CD14-positive monocyte (primary cell): ENCODE data around the gene MAPRE3. TPM values are rescaled to one million over a fixed set of nuclear protein-coding genes. Genes with fewer than 3 reads are reported as not detected.

Source experiments
- DNase-seq, 3 donors: peaks; one replicate each; pipeline ENCODE4 v3.0.0-alpha.2; 2011 to 2022
- H2AFZ ChIP-seq: 2 replicates; pipeline ENCODE4 v1.6.0; 2012; ENCODE audit warnings: mild to moderate bottlenecking, low read depth, low read length, inconsistent platforms; ENCODE audit not compliant: insufficient read depth, poor library complexity, severe bottlenecking
- H3K27ac ChIP-seq, 2 donors: 1 replicate in 1 of 2; 2 replicates in 1 of 2; pipeline ENCODE4 v1.5.1; 2012 to 2013; ENCODE audit warnings: low read length in 2 of 2, control low read depth in 1 of 2, inconsistent platforms in 1 of 2, low read depth in 1 of 2, mild to moderate bottlenecking in 1 of 2
- H3K27me3 ChIP-seq, 2 donors: one replicate each; pipeline versions ENCODE4 v1.6.0 to v1.6.1; 2011 to 2013; ENCODE audit warnings: low read length in 2 of 2; ENCODE audit not compliant: control insufficient read depth in 2 of 2, insufficient read depth in 2 of 2
- H3K36me3 ChIP-seq, 2 donors: replicated peaks in 1 of 2; 1 replicate in 1 of 2; 2 replicates in 1 of 2; pipeline versions ENCODE4 v1.5.1 to v1.6.1; 2012 to 2013; ENCODE audit warnings: low read length in 2 of 2, control low read depth in 1 of 2, inconsistent platforms in 1 of 2, mild to moderate bottlenecking in 1 of 2; ENCODE audit not compliant: insufficient read depth in 2 of 2, control insufficient read depth in 1 of 2
- H3K4me1 ChIP-seq, 2 donors: 1 replicate in 1 of 2; 2 replicates in 1 of 2; pipeline versions ENCODE4 v1.5.1 to v1.6.1; 2012 to 2013; ENCODE audit warnings: low read length in 2 of 2, control low read depth in 1 of 2, inconsistent platforms in 1 of 2, mild to moderate bottlenecking in 1 of 2, moderate library complexity in 1 of 2; ENCODE audit not compliant: insufficient read depth in 2 of 2, control insufficient read depth in 1 of 2
- H3K4me2 ChIP-seq: replicated peaks from 2 replicates; pipeline ENCODE3; 2012; ENCODE audit warnings: low read length, moderate library complexity, mild to moderate bottlenecking; ENCODE audit not compliant: poor library complexity, severe bottlenecking; ENCODE audit errors: extremely low read depth
- H3K4me3 ChIP-seq, 3 experiments: fragments of 200-600 bp in 1 of 3; sonication (generic) in 1 of 3; replicated peaks in 1 of 3; 1 replicate in 2 of 3; 2 replicates in 1 of 3; pipeline ENCODE4 v1.5.1; 2011 to 2013; ENCODE audit warnings: low read length in 3 of 3, mild to moderate bottlenecking in 3 of 3, control low read depth in 2 of 3, low read depth in 2 of 3, inconsistent platforms in 1 of 3, moderate library complexity in 1 of 3
- H3K79me2 ChIP-seq: 2 replicates; pipeline ENCODE4 v1.6.0; 2012; ENCODE audit warnings: mild to moderate bottlenecking, control low read depth, inconsistent platforms, low read length, moderate library complexity; ENCODE audit not compliant: insufficient read depth
- H3K9ac ChIP-seq: 2 replicates; pipeline ENCODE4 v1.6.0; 2017; ENCODE audit warnings: low read length, mild to moderate bottlenecking; ENCODE audit not compliant: insufficient read depth, poor library complexity, severe bottlenecking
- H3K9me3 ChIP-seq, 2 donors: replicated peaks in 1 of 2; 1 replicate in 1 of 2; 2 replicates in 1 of 2; pipeline versions ENCODE4 v1.5.1 to v1.6.1; 2012 to 2013; ENCODE audit warnings: low read length in 2 of 2, control low read depth in 1 of 2; ENCODE audit not compliant: control insufficient read depth in 1 of 2, insufficient read depth in 1 of 2
- H4K20me1 ChIP-seq: 2 replicates; pipeline ENCODE4 v1.6.0; 2012; ENCODE audit warnings: mild to moderate bottlenecking, low read length, control low read depth, moderate library complexity; ENCODE audit not compliant: insufficient read depth
- H3K27ac Mint-ChIP-seq, 7 donors: one replicate each; pipeline ENCODE4 v1.8.0; 2020; ENCODE audit warnings: mild to moderate bottlenecking in 7 of 7, mixed read lengths in 7 of 7, moderate library complexity in 6 of 7, inconsistent platforms in 2 of 7
- H3K27me3 Mint-ChIP-seq, 3 donors: one replicate each; pipeline ENCODE4 v1.8.0; 2021 to 2022; ENCODE audit warnings: low read depth in 3 of 3, mild to moderate bottlenecking in 3 of 3, mixed read lengths in 3 of 3, moderate library complexity in 3 of 3, inconsistent platforms in 1 of 3
- H3K36me3 Mint-ChIP-seq, 2 donors: one replicate each; pipeline ENCODE4 v1.8.0; 2020; ENCODE audit warnings: mixed read lengths in 2 of 2, inconsistent platforms in 1 of 2, mild to moderate bottlenecking in 1 of 2
- H3K4me1 Mint-ChIP-seq: one replicate; pipeline ENCODE4 v1.8.0; 2020; ENCODE audit warnings: mild to moderate bottlenecking, mixed read lengths
- H3K4me3 Mint-ChIP-seq, 2 donors: one replicate each; pipeline ENCODE4 v1.8.0; 2020; ENCODE audit warnings: mild to moderate bottlenecking in 2 of 2, mixed read lengths in 2 of 2, moderate library complexity in 1 of 2
- H3K9me3 Mint-ChIP-seq, 7 donors: one replicate each; pipeline ENCODE4 v1.8.0; 2020 to 2022; ENCODE audit warnings: mixed read lengths in 7 of 7, mild to moderate bottlenecking in 6 of 7, moderate library complexity in 6 of 7, inconsistent platforms in 2 of 7
- CTCF ChIP-seq: fragments of 200-600 bp; IDR thresholded peaks from one replicate; pipeline ENCODE4 v1.8.0; 2022; ENCODE audit warnings: antibody characterized with exemption, mild to moderate bottlenecking
- WGBS: methylation state at CpG from one replicate; pipeline ENCODE4 v1.1.5; 2013; ENCODE audit warnings: missing lambda C conversion rate; ENCODE audit not compliant: insufficient coverage; 5-methylcytosine and 5-hydroxymethylcytosine counted together
- intact Hi-C, 2 donors: fragments of 100-400 bp; cut with micrococcal nuclease; formaldehyde crosslinking; loops; one replicate each; pipeline versions ENCODE4 v1.15.0 to v1.15.1; 2023
- polyA plus RNA-seq, 3 donors: library from polyadenylated mRNA; depleted of rRNA in 1 of 3; unstranded in 2 of 3; stranded (reverse) in 1 of 3; fragments of 300-500 nt in 2 of 3; fragments of >200 nt in 1 of 3; fragmentation: Illumina TruSeq in 2 of 3; gene quantifications; 1 replicate in 2 of 3; 2 replicates in 1 of 3; pipeline ENCODE4 v1.2.3, GENCODE V29; 2012 to 2021

MAPRE3 gene
- polyA plus RNA-seq, 3 donors: 2.4 to 14.4 (median 3.5) TPM

- Mint-ChIP-seq H3K27me3 (peaks cover 5 to 15% (median 12%) of the 10 kb centered on the region in 3 donors), H3K4me1 (peaks cover 19% of the 10 kb centered on the region), H3K27ac (peak overlapping the region in 3 of 7 donors; percentile 12 to 79 (median 65)), H3K9me3 (no peaks in the 10 kb centered on the region), H3K36me3 (peaks cover 20 to 29% of the 10 kb centered on the region in 2 donors), H3K4me3 (no peak overlapping the region)
- intact Hi-C loops: loop anchor here (5.0 kb wide), 1 partner anchor 34 kb away; the partner anchor contains the start of gene KHK (in 2 of the 2)
- Histone ChIP-seq H3K9me3 (no peaks in the 10 kb centered on the region), H3K4me2 (no peak overlapping the region), H4K20me1 (no peaks in the 10 kb centered on the region), H3K27me3 (peaks cover 0 to 6% of the 10 kb centered on the region in 2 donors), H3K27ac (no peak overlapping the region), H3K79me2 (no peaks in the 10 kb centered on the region), H2AFZ (no peak overlapping the region), H3K4me1 (peaks cover 19 to 30% of the 10 kb centered on the region in 2 donors), H3K9ac (no peak overlapping the region), H3K36me3 (peaks cover 10 to 42% of the 10 kb centered on the region in 2 donors), H3K4me3 (no peak overlapping the region)
- WGBS: 94% methylated on average over 8 of the region's 8 CpGs
- no peak for TF ChIP-seq CTCF
- DNase-seq: no peak
These were observed 83.3 kb downstream of the MAPRE3 start for GRCh38 chr2:27053776-27054175.

- no peak for TF ChIP-seq CTCF
- Histone ChIP-seq H3K36me3 (peaks cover 10 to 50% of the 10 kb centered on the region in 2 donors), H2AFZ (no peak overlapping the region), H3K27ac (no peak overlapping the region), H3K27me3 (peaks cover 0 to under 1% of the 10 kb centered on the region in 2 donors), H3K4me3 (no peak overlapping the region), H3K9ac (no peak overlapping the region), H3K4me1 (peaks cover 14 to 25% of the 10 kb centered on the region in 2 donors), H3K79me2 (no peaks in the 10 kb centered on the region), H3K4me2 (no peak overlapping the region), H3K9me3 (no peaks in the 10 kb centered on the region), H4K20me1 (no peaks in the 10 kb centered on the region)
- Mint-ChIP-seq H3K27me3 (peaks cover 1 to 8% (median 6%) of the 10 kb centered on the region in 3 donors), H3K4me1 (peaks cover 14% of the 10 kb centered on the region), H3K36me3 (peaks cover 29 to 39% of the 10 kb centered on the region in 2 donors), H3K4me3 (no peak overlapping the region), H3K27ac (no peak overlapping the region), H3K9me3 (no peaks in the 10 kb centered on the region)
- intact Hi-C loops: loop anchor here (5.0 kb wide), 1 partner anchor 33 kb away; the partner anchor contains the start of gene KHK (in 2 of the 2)
- WGBS: 96% methylated on average over 8 of the region's 11 CpGs
- no peak for DNase-seq
These were observed 84.3 kb downstream of the MAPRE3 start for GRCh38 chr2:27054721-27055120.
